HFF-Myc (cell line): ENCODE results near the gene LATS2.

Experiments
- DNase-seq: peaks from one replicate; pipeline ENCODE4 v3.0.0-alpha.2; 2011; ENCODE audit warnings: low read depth; ENCODE audit errors: extremely low read depth
- H3K4me3 ChIP-seq: replicated peaks from 2 replicates; pipeline ENCODE4 v1.5.1; 2011; ENCODE audit warnings: low read depth, mild to moderate bottlenecking, control low read depth, low read length
- CTCF ChIP-seq: IDR thresholded peaks from 2 replicates; pipeline ENCODE4 v1.5.1; 2012; ENCODE audit warnings: mild to moderate bottlenecking, low read depth, low read length, control low read depth; ENCODE audit errors: missing control alignments

The LATS2 gene

DNA sequence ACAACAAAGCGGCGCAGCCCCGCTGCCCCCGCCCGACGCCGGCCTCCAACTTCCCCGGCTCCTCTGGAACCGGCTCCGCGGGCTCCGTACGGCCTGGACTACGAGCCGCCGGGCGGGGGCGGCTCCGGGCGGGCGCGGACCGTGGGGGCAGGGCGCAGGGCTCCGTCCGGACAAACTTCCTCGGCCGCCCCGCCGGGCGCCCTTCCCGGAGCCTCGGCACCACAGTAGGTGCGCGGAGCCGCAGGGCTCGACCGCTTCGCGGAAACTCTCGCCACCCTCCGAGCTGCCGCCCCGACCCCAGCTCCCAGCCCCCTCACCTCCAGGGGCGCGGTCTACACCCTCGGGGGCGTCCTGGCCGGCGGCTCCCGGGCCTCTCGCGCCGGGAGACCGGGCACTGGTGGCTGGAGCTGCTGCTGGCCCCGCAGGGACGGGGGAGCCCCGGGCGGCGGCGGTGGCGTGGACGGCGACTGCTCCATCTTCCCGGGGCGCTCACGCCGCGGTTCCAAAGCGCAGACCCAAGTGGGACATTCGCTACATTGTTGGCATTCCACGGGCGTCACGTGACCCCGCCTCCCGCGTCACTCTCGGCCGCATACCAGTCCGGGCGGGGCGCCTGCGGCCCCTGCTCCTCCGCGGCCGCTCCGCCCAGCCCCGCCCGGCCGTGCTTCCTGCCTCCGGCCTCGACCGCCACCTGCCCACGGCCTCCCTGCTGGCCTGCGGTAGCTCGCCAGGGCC is at the start of gene LATS2:
LATS2 (minus strand) TSS at position 558 of the 735 bp plus-strand sequence. CDS start 15,560 bp downstream, outside the sequence.
- DNase-seq, result peak; percentile 59
- TF ChIP-seq CTCF, result no peak
- H3K4me3 ChIP-seq, result peak within 1 kb of the TSS; percentile 87

GRCh38 chr13:21109168-21109567 is 47.8 kb upstream of the LATS2 start:
- no peak overlapping the region for H3K4me3 ChIP-seq
- no peak for DNase-seq
- no peak for TF ChIP-seq CTCF

GRCh38 chr13:21106089-21106488 is 44.7 kb upstream of the LATS2 start:
- no peak for TF ChIP-seq CTCF
- DNase-seq, result peak; percentile 22
- no peak overlapping the region for H3K4me3 ChIP-seq

- H3K4me3 ChIP-seq, result no peak overlapping the region
- DNase-seq, result no peak
- no peak for TF ChIP-seq CTCF
Measured at GRCh38 chr13:21104199-21105019, 43.0 kb upstream of the LATS2 start.

DNA sequence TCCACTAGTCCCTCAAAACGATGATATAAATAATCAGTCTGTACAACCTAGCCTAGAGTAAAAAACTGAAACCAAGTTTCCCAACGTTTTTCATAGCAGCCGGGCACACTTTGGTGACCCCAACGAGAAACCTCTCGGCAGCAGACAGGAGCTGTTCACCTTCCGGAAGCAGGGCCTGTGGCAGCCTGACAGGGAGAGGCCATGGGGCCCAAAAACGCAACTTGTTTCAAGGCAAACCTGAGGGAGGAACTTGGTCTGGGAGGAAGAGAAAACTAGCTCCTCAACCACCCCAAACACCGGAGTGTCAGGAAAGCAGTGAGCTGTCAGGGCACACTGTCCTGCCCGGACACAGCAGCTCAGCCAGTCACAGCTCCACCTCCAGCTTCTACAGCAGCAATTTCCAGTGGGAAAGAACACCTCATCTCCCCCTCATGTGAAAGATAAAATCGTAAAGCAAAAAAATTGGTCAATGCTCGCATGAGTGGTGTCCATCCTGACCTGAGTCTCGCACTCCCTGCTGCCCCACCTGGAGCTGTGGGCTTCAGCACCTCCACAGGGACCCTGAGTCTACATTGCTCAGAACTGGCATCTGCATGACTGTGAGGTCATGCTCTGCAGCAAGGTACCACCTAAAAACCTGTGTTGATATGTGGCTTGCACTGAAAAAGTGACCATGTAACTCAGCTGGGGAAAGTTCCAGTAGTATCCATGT is 40.6 kb upstream of the LATS2 start:
- H3K4me3 ChIP-seq, result no peak overlapping the region
- DNase-seq, result no peak
- no peak for TF ChIP-seq CTCF

DNA sequence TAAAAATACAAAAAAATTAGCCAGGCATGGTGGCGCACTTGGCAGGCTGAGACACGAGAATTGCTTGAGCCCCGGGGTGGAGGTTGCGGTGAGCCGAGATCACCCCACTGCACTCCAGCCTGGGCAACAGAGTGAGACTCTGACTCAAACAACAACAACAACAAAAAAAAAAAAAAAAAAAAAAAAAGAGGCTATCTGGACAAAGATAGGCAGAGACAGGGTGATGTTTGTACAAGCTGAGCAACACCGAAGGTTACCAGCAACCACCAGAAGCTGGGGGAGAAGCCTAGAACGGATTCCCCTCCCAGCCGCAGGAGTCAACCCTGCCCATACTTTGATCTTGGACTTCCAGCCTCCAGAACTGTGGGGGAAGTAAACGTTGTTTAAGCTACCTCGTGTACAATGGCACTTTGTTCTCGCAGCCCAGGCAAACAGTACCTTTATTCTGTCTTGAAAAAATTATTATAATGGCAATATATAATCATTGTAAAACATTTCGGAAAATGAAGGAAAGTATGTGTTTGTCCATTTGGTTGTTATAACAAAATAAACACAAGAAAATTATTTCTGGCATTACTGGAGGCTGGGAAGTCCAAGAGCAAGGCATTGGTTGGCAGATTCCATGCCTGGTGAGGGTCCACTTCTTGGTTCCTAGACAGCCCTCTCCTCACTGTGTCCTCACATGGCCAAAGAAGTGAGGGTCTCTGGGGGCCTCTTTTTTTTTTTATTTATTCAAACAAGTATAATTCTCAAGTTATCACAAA is 39.8 kb upstream of the LATS2 start:
- no peak for DNase-seq
- TF ChIP-seq CTCF, result no peak

More for the DNA sequence above, 39.8 kb upstream of the LATS2 start:
- no peak overlapping the region for H3K4me3 ChIP-seq
